Measurements from ENCODE around the gene SZT2. TPM values are rescaled to one million over a fixed set of nuclear protein-coding genes. Genes with fewer than 3 reads are reported as not detected.

The SZT2 gene
- total and polyA plus RNA-seq, 2 of the 13 experiments (the other 11 are each of a cell fraction or from before 2014, with no cell fraction given) = 8.0 to 8.8 TPM

DNA sequence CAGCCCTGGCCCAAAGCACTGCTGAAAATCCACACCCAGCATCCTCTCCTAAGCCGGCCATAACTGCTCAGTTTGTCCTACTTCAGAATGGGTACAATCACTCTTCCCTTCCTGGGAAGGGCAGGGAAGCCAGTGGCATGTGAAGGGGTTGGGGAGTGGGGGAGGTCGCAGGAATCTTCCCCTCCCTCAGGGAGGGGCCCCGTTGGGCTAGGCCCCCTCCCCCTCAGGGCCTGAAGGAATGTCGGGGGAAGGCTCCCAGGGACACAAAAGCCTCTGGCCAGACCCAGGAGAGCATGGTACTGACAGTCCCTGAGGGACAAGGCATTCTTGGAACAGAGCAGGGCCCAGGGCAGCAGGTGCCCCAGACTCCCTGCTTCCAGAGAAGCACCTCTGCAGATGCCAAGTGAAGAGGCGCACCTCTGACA is 23.1 kb upstream of the SZT2 start (continued):
- TF ChIP-seq SAP130 (CRISPR knock-in tag; IDR thresholded peaks at IDR 0.05; ENCODE audit: low read depth) (0 out of 2 replicates have a peak, but pooled peaks have one; percentile 2), ZNF235 (CRISPR knock-in tag; IDR thresholded peaks at IDR 0.05; ENCODE audit: borderline replicate concordance) (no peak), NFE2L1 (CRISPR knock-in tag; IDR thresholded peaks at IDR 0.05; ENCODE audit: borderline replicate concordance) (no peak), ZNF382 (CRISPR knock-in tag; IDR thresholded peaks at IDR 0.05; ENCODE audit: borderline replicate concordance) (no peak), U2AF1 (optimal IDR thresholded peaks at IDR 0.05; ENCODE audit: low read depth, low read length) (no peak), TEAD3 (CRISPR knock-in tag; optimal IDR thresholded peaks at IDR 0.05; ENCODE audit: borderline replicate concordance) (no peak), FIP1L1 (IDR thresholded peaks at IDR 0.05; ENCODE audit: borderline replicate concordance, insufficient read depth, low read depth, low read length) (no peak), ZNF776 (CRISPR knock-in tag; IDR thresholded peaks at IDR 0.05) (peak; percentile 49; the same call in 1 of the 2 replicates), ZNF652 (CRISPR knock-in tag; IDR thresholded peaks at IDR 0.05; ENCODE audit: borderline replicate concordance, low read depth) (no peak), KLF12 (CRISPR knock-in tag; IDR thresholded peaks at IDR 0.05; ENCODE audit: borderline replicate concordance) (no peak)
- TF ChIP-seq, protein P1, sequence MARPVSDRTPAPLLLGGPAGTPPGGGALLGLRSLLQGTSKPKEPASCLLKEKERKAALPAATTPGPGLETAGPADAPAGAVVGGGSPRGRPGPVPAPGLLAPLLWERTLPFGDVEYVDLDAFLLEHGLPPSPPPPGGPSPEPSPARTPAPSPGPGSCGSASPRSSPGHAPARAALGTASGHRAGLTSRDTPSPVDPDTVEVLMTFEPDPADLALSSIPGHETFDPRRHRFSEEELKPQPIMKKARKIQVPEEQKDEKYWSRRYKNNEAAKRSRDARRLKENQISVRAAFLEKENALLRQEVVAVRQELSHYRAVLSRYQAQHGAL (CRISPR knock-in tag; IDR thresholded peaks at IDR 0.05; ENCODE audit: not compliant biosample characterization) = no peak

DNA sequence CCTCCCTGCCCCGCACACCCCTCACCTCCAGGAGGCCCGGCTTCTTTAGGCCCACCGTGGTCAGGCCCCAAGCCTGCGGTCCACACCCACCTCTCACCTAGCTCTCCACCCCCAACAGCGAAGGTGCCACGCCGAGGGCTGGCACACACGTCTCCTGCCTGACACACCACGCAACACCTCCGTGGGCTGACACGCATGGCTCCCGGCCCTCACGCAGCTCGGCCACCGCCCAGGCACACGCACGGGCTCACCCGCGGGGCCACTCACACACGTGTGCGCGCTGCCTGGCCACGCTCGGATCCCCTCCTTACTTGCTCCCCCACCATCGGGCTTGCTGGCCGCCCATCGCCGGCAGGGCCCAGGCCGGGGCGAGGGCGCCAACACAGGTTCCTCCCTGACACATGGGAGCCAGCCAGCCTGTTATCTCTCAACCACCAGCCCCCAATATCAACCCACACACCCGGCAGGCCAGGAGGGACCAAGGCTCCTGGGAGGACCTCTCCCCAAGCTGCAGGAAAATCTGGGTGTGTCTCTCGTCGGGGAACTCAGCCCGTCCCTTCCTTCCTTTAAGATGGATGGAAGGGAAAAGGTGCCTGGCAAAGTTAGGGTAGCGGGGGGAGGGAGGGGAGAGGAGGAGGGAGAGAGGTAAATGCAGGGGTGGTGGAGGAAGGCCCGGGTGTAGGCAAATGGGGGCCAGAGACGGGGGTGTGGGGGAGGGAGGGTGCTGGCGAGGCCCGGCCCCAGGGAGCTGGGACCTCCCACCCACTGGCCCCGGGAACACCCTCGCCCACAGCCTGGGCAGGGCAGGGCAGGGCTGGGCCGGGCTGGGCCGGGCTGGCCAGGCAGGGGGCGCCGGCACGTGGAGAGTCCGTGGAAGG is 22.4 kb upstream of the SZT2 start:
- in situ Hi-C loops (cut with HindIII; ENCODE audit: extremely low pct_ligation_motif_present, low pct_unique_long_range_greater_than_20kb) (no loop called here), intact Hi-C loops (cut with micrococcal nuclease; ENCODE audit: unreplicated experiment) (no loop called here)
- Histone ChIP-seq H3K4me3 (replicated peaks in 1 of 3; ENCODE audit: insufficient read depth in 1 of 3, low read depth in 2 of 3, low read length in 3 of 3) (peak overlapping the region; percentile 74 to 88 (median 79)), H3K4me1 (ENCODE audit: insufficient read depth, low read length) (peaks cover 60% of the 10 kb centered on the region), H3K27ac (ENCODE audit: extremely low read length, insufficient read depth, low read length) (peak overlapping the region; percentile 82), H4K20me1 (ENCODE audit: insufficient read depth, low read length) (no peaks in the 10 kb centered on the region), H3K36me3 (replicated peaks in 1 of 2; ENCODE audit: control insufficient read depth in 1 of 2, insufficient read depth in 2 of 2, low read length in 2 of 2) (peaks cover 6 to 8% of the 10 kb centered on the region in 2 experiments; a peak in 4 of 5 replicates), H2AFZ (ENCODE audit: low read length) (no peak overlapping the region), H3K79me2 (ENCODE audit: insufficient read depth, low read length) (peaks cover 13% of the 10 kb centered on the region), H3K27me3 (ENCODE audit: control insufficient read depth in 1 of 2, insufficient read depth in 2 of 2, low read length in 2 of 2) (no peaks in the 10 kb centered on the region), H3K4me2 (ENCODE audit: low read depth, low read length) (peak overlapping the region; percentile 92), H3K9ac (ENCODE audit: insufficient read depth, low read depth, low read length) (peak overlapping the region; percentile 76), H3K9me3 (ENCODE audit: low read length) (no peaks in the 10 kb centered on the region)
- POLR2A ChIA-PET = interaction anchor here (1.2 to 3.8 kb wide), 5 partner anchors 9 to 23 kb away, joined by 3 to 32 read pairs (median 21); partner anchors contain the start of genes CDC20, MED8 and SZT2
- DNase-seq (ENCODE audit: low spot score) (no peak), FAIRE-seq (no peak), ATAC-seq (peak; percentile 63)
- CTCF ChIA-PET (ENCODE audit: low intra/inter-chr PET ratio, low total read pairs) = no interaction called here
- WGBS (ENCODE audit: low lambda C conversion rate) = 0% methylated on average over 13 of the region's 48 CpGs
- TSS peak; percentile 58 for BruUV-seq (replicated peaks)
- 0 out of 2 replicates have a peak, but pooled peaks have one; percentile 55 for TF ChIP-seq ZSCAN21 (CRISPR knock-in tag; IDR thresholded peaks at IDR 0.05; ENCODE audit: borderline replicate concordance)
- 0 out of 2 replicates have a peak, but pooled peaks have one; percentile 57 for TF ChIP-seq PHF20 (CRISPR knock-in tag; IDR thresholded peaks at IDR 0.05)
- peak; percentile 3; the same call in 1 of the 2 replicates for TF ChIP-seq ZNF337 (CRISPR knock-in tag; IDR thresholded peaks at IDR 0.05; ENCODE audit: borderline replicate concordance, low read depth)
- TF ChIP-seq ZNF569 (CRISPR knock-in tag; IDR thresholded peaks at IDR 0.05; ENCODE audit: borderline replicate concordance) = no peak
- TF ChIP-seq ZNF33A (CRISPR knock-in tag; IDR thresholded peaks at IDR 0.05; ENCODE audit: borderline replicate concordance) = no peak
- TF ChIP-seq, protein P2, sequence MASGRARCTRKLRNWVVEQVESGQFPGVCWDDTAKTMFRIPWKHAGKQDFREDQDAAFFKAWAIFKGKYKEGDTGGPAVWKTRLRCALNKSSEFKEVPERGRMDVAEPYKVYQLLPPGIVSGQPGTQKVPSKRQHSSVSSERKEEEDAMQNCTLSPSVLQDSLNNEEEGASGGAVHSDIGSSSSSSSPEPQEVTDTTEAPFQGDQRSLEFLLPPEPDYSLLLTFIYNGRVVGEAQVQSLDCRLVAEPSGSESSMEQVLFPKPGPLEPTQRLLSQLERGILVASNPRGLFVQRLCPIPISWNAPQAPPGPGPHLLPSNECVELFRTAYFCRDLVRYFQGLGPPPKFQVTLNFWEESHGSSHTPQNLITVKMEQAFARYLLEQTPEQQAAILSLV (CRISPR knock-in tag; IDR thresholded peaks at IDR 0.05; ENCODE audit: borderline replicate concordance) = 0 out of 2 replicates have a peak, but pooled peaks have one; percentile 3
- TF ChIP-seq, protein P3, sequence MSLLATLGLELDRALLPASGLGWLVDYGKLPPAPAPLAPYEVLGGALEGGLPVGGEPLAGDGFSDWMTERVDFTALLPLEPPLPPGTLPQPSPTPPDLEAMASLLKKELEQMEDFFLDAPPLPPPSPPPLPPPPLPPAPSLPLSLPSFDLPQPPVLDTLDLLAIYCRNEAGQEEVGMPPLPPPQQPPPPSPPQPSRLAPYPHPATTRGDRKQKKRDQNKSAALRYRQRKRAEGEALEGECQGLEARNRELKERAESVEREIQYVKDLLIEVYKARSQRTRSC (CRISPR knock-in tag; IDR thresholded peaks at IDR 0.05; ENCODE audit: low read depth) = no peak
- TF ChIP-seq ZNF879 (CRISPR knock-in tag; IDR thresholded peaks at IDR 0.05) = peak; percentile 16; the same call in 1 of the 2 replicates
